Measurements from ENCODE around the gene AK4.

DNA sequence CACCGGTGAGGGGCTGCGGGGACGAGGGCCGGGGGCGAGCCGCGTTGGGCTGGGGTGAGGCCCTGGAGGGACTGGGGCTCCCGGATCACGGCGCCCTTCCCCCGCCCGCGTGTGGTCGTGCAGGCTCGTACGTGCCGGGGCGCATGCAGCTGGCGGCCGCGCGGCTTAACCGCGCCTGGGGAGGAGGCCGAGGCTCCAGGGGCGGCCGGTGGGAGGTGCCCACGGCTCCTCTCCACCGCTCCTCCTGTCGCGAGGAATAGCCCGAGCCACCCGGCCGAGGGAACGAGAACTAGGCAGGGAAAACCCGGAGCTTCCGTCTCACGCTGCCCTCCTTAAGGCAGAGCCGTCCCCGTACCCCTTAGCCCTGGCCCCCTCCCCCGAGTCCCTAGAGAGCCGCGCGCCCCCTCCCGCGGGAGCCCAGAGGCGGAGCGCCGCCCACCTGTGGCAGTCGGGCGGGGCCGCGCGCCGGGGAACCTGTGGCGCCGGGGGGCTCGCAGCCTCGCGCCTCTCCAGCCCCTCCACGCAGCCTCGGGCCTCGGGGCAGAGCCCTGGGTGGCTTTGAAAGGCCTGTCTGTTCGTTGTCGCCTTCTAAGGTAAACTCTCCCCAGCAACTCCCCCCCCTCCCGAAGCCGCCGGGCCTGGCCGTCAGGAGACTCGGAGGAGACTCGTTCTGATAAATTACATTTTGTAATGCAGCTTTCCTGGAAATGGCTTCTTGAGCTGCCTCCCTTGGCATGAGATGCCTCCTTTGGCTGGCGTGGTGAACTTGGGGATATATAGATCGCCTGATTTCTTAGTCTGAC, 746 bp downstream of the AK4 start:
- TF ChIP-seq, protein P1, sequence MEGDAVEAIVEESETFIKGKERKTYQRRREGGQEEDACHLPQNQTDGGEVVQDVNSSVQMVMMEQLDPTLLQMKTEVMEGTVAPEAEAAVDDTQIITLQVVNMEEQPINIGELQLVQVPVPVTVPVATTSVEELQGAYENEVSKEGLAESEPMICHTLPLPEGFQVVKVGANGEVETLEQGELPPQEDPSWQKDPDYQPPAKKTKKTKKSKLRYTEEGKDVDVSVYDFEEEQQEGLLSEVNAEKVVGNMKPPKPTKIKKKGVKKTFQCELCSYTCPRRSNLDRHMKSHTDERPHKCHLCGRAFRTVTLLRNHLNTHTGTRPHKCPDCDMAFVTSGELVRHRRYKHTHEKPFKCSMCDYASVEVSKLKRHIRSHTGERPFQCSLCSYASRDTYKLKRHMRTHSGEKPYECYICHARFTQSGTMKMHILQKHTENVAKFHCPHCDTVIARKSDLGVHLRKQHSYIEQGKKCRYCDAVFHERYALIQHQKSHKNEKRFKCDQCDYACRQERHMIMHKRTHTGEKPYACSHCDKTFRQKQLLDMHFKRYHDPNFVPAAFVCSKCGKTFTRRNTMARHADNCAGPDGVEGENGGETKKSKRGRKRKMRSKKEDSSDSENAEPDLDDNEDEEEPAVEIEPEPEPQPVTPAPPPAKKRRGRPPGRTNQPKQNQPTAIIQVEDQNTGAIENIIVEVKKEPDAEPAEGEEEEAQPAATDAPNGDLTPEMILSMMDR (IDR thresholded peaks at IDR 0.05), result no peak
- TF ChIP-seq POLR2A (IDR thresholded peaks at IDR 0.05) (no peak), POLR2AphosphoS5 (IDR thresholded peaks at IDR 0.05) (no peak)

Measured in breast epithelium (tissue), 3 donors.